Mesenchymal stem cell (in vitro differentiated cells and primary cell): ENCODE data around the gene TMEM187.

Experiments used
- DNase-seq: peaks from one replicate; pipeline ENCODE4 v3.0.0-alpha.2; 2013
- H2AFZ ChIP-seq: one replicate; pipeline ENCODE4 v1.6.1; 2013; ENCODE audit warnings: low read depth, mild to moderate bottlenecking, control low read depth, inconsistent platforms, low read length, moderate library complexity
- H2AK5ac ChIP-seq: 2 replicates; pipeline ENCODE4 v1.6.1; 2013; ENCODE audit warnings: low read length, moderate library complexity, mild to moderate bottlenecking, inconsistent platforms; ENCODE audit not compliant: severe bottlenecking
- H2BK120ac ChIP-seq: one replicate; pipeline ENCODE4 v1.6.1; 2013; ENCODE audit warnings: low read depth, mild to moderate bottlenecking, inconsistent platforms, low read length, moderate library complexity
- H2BK12ac ChIP-seq, 2 experiments: one replicate each; pipeline ENCODE4 v1.6.1; 2013; ENCODE audit warnings: inconsistent platforms in 2 of 2, low read length in 2 of 2, mild to moderate bottlenecking in 2 of 2, moderate library complexity in 2 of 2, control low read depth in 1 of 2
- H2BK15ac ChIP-seq: one replicate; pipeline ENCODE4 v1.6.1; 2013; ENCODE audit warnings: mild to moderate bottlenecking, low read depth, inconsistent platforms; ENCODE audit not compliant: poor library complexity, severe bottlenecking
- H2BK5ac ChIP-seq: 2 replicates; pipeline ENCODE4 v1.6.1; 2013; ENCODE audit warnings: low read depth, mild to moderate bottlenecking, low read length, control low read depth, inconsistent platforms; ENCODE audit not compliant: poor library complexity, severe bottlenecking
- H3K14ac ChIP-seq, 2 experiments: one replicate each; pipeline ENCODE4 v1.6.1; 2013; ENCODE audit warnings: inconsistent platforms in 2 of 2, low read length in 2 of 2, control low read depth in 1 of 2, mild to moderate bottlenecking in 1 of 2, moderate library complexity in 1 of 2
- H3K18ac ChIP-seq, 2 experiments: one replicate each; pipeline ENCODE4 v1.6.1; 2013; ENCODE audit warnings: inconsistent platforms in 2 of 2, low read length in 2 of 2, control low read depth in 1 of 2, low read depth in 1 of 2, mild to moderate bottlenecking in 1 of 2
- H3K23ac ChIP-seq, 2 experiments: one replicate each; pipeline ENCODE4 v1.6.1; 2013; ENCODE audit warnings: inconsistent platforms in 2 of 2, low read length in 2 of 2, mild to moderate bottlenecking in 2 of 2, moderate library complexity in 2 of 2, control low read depth in 1 of 2
- H3K27ac ChIP-seq: 2 replicates; pipeline ENCODE4 v1.5.1; 2013; ENCODE audit warnings: mild to moderate bottlenecking, moderate library complexity, low read length, control low read depth, inconsistent platforms; ENCODE audit not compliant: poor library complexity, severe bottlenecking
- H3K27me3 ChIP-seq, 2 experiments: 2 replicates each; pipeline versions ENCODE4 v1.6.1 to v1.7.0; 2013; ENCODE audit warnings: low read length in 2 of 2, mild to moderate bottlenecking in 2 of 2, moderate library complexity in 2 of 2, control low read depth in 1 of 2, inconsistent platforms in 1 of 2; ENCODE audit not compliant: control insufficient read depth in 1 of 2, insufficient read depth in 1 of 2
- H3K36me3 ChIP-seq, 2 experiments: 2 replicates each; pipeline versions ENCODE4 v1.6.1 to v1.7.0; 2013; ENCODE audit warnings: low read length in 2 of 2, control low read depth in 1 of 2, inconsistent platforms in 1 of 2, low read depth in 1 of 2, mild to moderate bottlenecking in 1 of 2; ENCODE audit not compliant: insufficient read depth in 2 of 2, control insufficient read depth in 1 of 2
- H3K4ac ChIP-seq, 2 experiments: one replicate each; pipeline ENCODE4 v1.6.1; 2013; ENCODE audit warnings: inconsistent platforms in 2 of 2, low read length in 2 of 2, mild to moderate bottlenecking in 2 of 2, moderate library complexity in 2 of 2, control low read depth in 1 of 2, low read depth in 1 of 2
- H3K4me1 ChIP-seq: 2 replicates; pipeline ENCODE4 v1.6.1; 2013; ENCODE audit warnings: low read depth, low read length, control low read depth; ENCODE audit not compliant: control insufficient read depth, insufficient read depth
- H3K4me2 ChIP-seq: 2 replicates; pipeline ENCODE4 v1.6.1; 2013; ENCODE audit warnings: low read length, mild to moderate bottlenecking, inconsistent platforms; ENCODE audit not compliant: poor library complexity, severe bottlenecking
- H3K4me3 ChIP-seq, 2 experiments: 2 replicates each; pipeline versions ENCODE4 v1.5.1 to v1.7.0; 2013; ENCODE audit warnings: low read length in 2 of 2, mild to moderate bottlenecking in 2 of 2, control low read depth in 1 of 2, low read depth in 1 of 2; ENCODE audit not compliant: insufficient read depth in 1 of 2
- H3K79me1 ChIP-seq: replicated peaks from 2 replicates; pipeline ENCODE4 v1.6.1; 2013; ENCODE audit warnings: mild to moderate bottlenecking, control low read depth, low read length, inconsistent platforms; ENCODE audit not compliant: poor library complexity, severe bottlenecking
- H3K9ac ChIP-seq: 2 replicates; pipeline ENCODE4 v1.7.0; 2013; ENCODE audit warnings: mild to moderate bottlenecking, low read length, moderate library complexity
- H3K9me3 ChIP-seq: 2 replicates; pipeline ENCODE4 v1.7.0; 2013; ENCODE audit warnings: mild to moderate bottlenecking, low read length; ENCODE audit not compliant: control insufficient read depth
- H4K8ac ChIP-seq: one replicate; pipeline ENCODE4 v1.6.1; 2013; ENCODE audit warnings: inconsistent platforms, mild to moderate bottlenecking, low read length, moderate library complexity
- H4K91ac ChIP-seq: one replicate; pipeline ENCODE4 v1.6.1; 2013; ENCODE audit warnings: mild to moderate bottlenecking, low read length, inconsistent platforms
- WGBS: methylation state at CpG from one replicate; pipeline ENCODE4 v1.1.7; 2013; ENCODE audit warnings: mixed read lengths; 5-methylcytosine and 5-hydroxymethylcytosine counted together

Gene TMEM187

GRCh38 chrX:153932220-153932915 is 40.2 kb upstream of the TMEM187 start:
- DNase-seq, result no peak
- Histone ChIP-seq H3K4me3 (no peak overlapping the region), H2BK120ac (no peak overlapping the region), H3K27ac (no peak overlapping the region), H3K9ac (peak overlapping the region; percentile 11), H2AK5ac (no peak overlapping the region), H3K4ac (no peak overlapping the region), H2BK15ac (no peak overlapping the region), H2BK12ac (no peak overlapping the region), H2BK5ac (no peak overlapping the region), H3K4me1 (peaks cover 12% of the 10 kb centered on the region), H3K27me3 (no peaks in the 10 kb centered on the region), H4K8ac (no peak overlapping the region), H3K79me1 (peaks cover 5% of the 10 kb centered on the region), H3K14ac (no peak overlapping the region), H3K36me3 (peaks cover 34 to 37% of the 10 kb centered on the region in 2 experiments), H3K23ac (no peak overlapping the region), H3K4me2 (no peak overlapping the region), H3K18ac (no peak overlapping the region), H4K91ac (no peak overlapping the region), H2AFZ (no peak overlapping the region), H3K9me3 (no peaks in the 10 kb centered on the region)
- WGBS, result 100% methylated on average over 2 of the region's 13 CpGs

- peak overlapping the region; percentile 80 to 89 for H3K4me3 ChIP-seq
- H3K36me3 ChIP-seq, result peaks cover 34 to 37% of the 10 kb centered on the region in 2 experiments
- peak overlapping the region in 1 of 2 experiments; percentile 8 for H3K4ac ChIP-seq
- H3K23ac ChIP-seq, result no peak overlapping the region
- H3K4me2 ChIP-seq, result peak overlapping the region; percentile 75
- H2BK120ac ChIP-seq, result no peak overlapping the region
- no peak overlapping the region for H2BK5ac ChIP-seq
- no peak overlapping the region for H2AFZ ChIP-seq
- H3K4me1 ChIP-seq, result peaks cover 11% of the 10 kb centered on the region
- H3K79me1 ChIP-seq, result peaks cover 5% of the 10 kb centered on the region
- peak overlapping the region; percentile 16 for H3K27ac ChIP-seq
- H4K91ac ChIP-seq, result no peak overlapping the region
- H2BK12ac ChIP-seq, result no peak overlapping the region
- peak overlapping the region; percentile 82 for H3K9ac ChIP-seq
- peak; percentile 51 for DNase-seq
- H4K8ac ChIP-seq, result no peak overlapping the region
- no peak overlapping the region for H2BK15ac ChIP-seq
- 29% methylated on average over 5 of the region's 7 CpGs for WGBS
- H3K18ac ChIP-seq, result peak overlapping the region in 1 of 2 experiments; percentile 8
- no peaks in the 10 kb centered on the region for H3K9me3 ChIP-seq
- H3K27me3 ChIP-seq, result no peaks in the 10 kb centered on the region
- H3K14ac ChIP-seq, result peak overlapping the region in 1 of 2 experiments; percentile 60
- no peak overlapping the region for H2AK5ac ChIP-seq
Observed at GRCh38 chrX:153933748-153934147, 38.8 kb upstream of the TMEM187 start.

- peak overlapping the region; percentile 16 for H3K27ac ChIP-seq
- peak overlapping the region in 1 of 2 experiments; percentile 58 for H3K4ac ChIP-seq
- peak overlapping the region in 1 of 2 experiments; percentile 81 for H3K14ac ChIP-seq
- H2BK12ac ChIP-seq, result no peak overlapping the region
- H3K4me1 ChIP-seq, result peaks cover 10% of the 10 kb centered on the region
- no peak overlapping the region for H2BK120ac ChIP-seq
- H3K27me3 ChIP-seq, result no peaks in the 10 kb centered on the region
- no peaks in the 10 kb centered on the region for H3K9me3 ChIP-seq
- H2AFZ ChIP-seq, result no peak overlapping the region
- H3K23ac ChIP-seq, result peak overlapping the region in 1 of 2 experiments; percentile 89
- H3K4me2 ChIP-seq, result peak overlapping the region; percentile 75
- no peak overlapping the region for H4K91ac ChIP-seq
- peaks cover 31 to 36% of the 10 kb centered on the region in 2 experiments for H3K36me3 ChIP-seq
- H3K4me3 ChIP-seq, result peak overlapping the region; percentile 80 to 89
- peak overlapping the region; percentile 62 to 75 for H3K18ac ChIP-seq
- H2BK5ac ChIP-seq, result no peak overlapping the region
- no peak overlapping the region for H4K8ac ChIP-seq
- peak overlapping the region; percentile 82 for H3K9ac ChIP-seq
- no peak for DNase-seq
- WGBS, result 6% methylated on average over 26 of the region's 33 CpGs
- no peak overlapping the region for H2BK15ac ChIP-seq
- no peak overlapping the region for H2AK5ac ChIP-seq
- peaks cover 5% of the 10 kb centered on the region for H3K79me1 ChIP-seq
Observed at GRCh38 chrX:153934148-153934761, 38.3 kb upstream of the TMEM187 start.

DNA sequence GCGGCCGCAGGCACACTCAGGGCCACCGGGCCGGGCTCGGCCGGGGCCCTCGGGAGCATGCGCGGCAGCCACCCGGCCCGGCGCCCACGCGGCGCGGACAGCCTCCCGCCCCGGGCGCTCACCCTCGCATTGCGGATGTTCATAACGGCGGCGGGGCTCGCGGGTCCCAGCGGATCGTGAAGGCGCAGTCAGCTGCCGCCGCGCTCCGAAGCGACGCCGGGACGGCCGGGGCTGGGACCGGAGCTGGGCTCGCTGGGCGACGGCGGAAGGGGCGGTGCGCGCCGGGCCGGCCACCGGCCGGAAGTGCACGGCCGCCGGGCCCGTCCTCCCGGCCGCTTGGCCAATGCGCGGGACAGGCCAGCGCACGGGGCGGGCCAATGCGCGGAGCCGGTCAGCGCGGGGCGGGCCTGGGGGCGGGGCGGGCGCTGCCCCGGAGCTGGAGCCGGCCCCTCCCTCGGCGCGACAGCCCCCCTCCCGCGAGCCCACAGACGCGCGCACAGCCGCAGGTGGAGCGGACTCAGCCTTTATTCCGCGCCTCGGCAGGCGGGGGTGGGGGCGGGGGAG is 37.7 kb upstream of the TMEM187 start, which contains the start of gene NAA10:
Gene NAA10 (minus strand): TSS at position 276 of the 564 bp plus-strand sequence. CDS start 133 bp downstream, at position 143.
- Histone ChIP-seq H3K14ac (peak within 1 kb of the TSS in 1 of 2 experiments; percentile 81), H3K4me1 (peaks cover 10% of the 10 kb centered on the region), H2BK12ac (no peak within 1 kb of the TSS), H4K8ac (peak within 1 kb of the TSS; percentile 41), H4K91ac (no peak within 1 kb of the TSS), H2AFZ (peak within 1 kb of the TSS; percentile 53), H3K4me3 (peak within 1 kb of the TSS; percentile 80 to 89), H2BK120ac (no peak within 1 kb of the TSS), H2AK5ac (no peak within 1 kb of the TSS), H3K79me1 (peaks cover 5% of the 10 kb centered on the region), H3K27me3 (peaks cover 0 to 5% of the 10 kb centered on the region in 2 experiments), H3K9me3 (no peaks in the 10 kb centered on the region), H3K18ac (peak within 1 kb of the TSS; percentile 62 to 75), H3K4ac (peak within 1 kb of the TSS in 1 of 2 experiments; percentile 58), H3K36me3 (peaks cover 26 to 30% of the 10 kb centered on the region in 2 experiments), H3K23ac (peak within 1 kb of the TSS in 1 of 2 experiments; percentile 89), H3K9ac (peak within 1 kb of the TSS; percentile 82), H2BK15ac (no peak within 1 kb of the TSS), H3K27ac (peak within 1 kb of the TSS; percentile 16), H3K4me2 (peak within 1 kb of the TSS; percentile 75), H2BK5ac (no peak within 1 kb of the TSS)
- 0% methylated on average over 14 of the region's 87 CpGs for WGBS
- peak; percentile 67 for DNase-seq
